Adrenal gland (tissue), 5 donors: ENCODE data around the gene SIMC1.
"Not testable (repeated sequence)": the region's sequence is repeated elsewhere in the genome, so short reads cannot be mapped to it uniquely, and the experiment has no call there.

Experiments
- CTCF ChIP-seq, 6 experiments: fragments of 450-650 bp in 4 of 6; fragments of 200-600 bp in 2 of 6; sonication (generic) in 1 of 6; IDR thresholded peaks; 1 replicate in 5 of 6; 2 replicates in 1 of 6; pipeline versions ENCODE4 v1.5.1 to v1.8.0; 2016 to 2021; ENCODE audit warnings: antibody characterized with exemption in 6 of 6, mild to moderate bottlenecking in 2 of 6, moderate library complexity in 1 of 6
- POLR2A ChIP-seq, 2 donors: fragments of 450-650 bp; IDR thresholded peaks; one replicate each; pipeline ENCODE4 v1.6.1; 2017; ENCODE audit warnings: antibody characterized with exemption in 2 of 2, mild to moderate bottlenecking in 2 of 2, moderate library complexity in 1 of 2
- donor health status: DM: no; HTN: no; CAD: no.

GRCh38 chr5:176199803-176200399 is 38.3 kb upstream of the SIMC1 start:
- not testable (repeated sequence) for TF ChIP-seq CTCF, POLR2A (IDR thresholded peaks at IDR 0.05)
